ENCODE measurements around the gene FAM193B.
"Not testable (repeated sequence)": the region's sequence is repeated elsewhere in the genome, so short reads cannot be mapped to it uniquely, and the experiment has no call there.

The FAM193B gene

GRCh38 chr5:177486256-177486655 is 68.1 kb downstream of the FAM193B start:
- no peak for DNase-seq (ENCODE audit: low spot score)

GRCh38 chr5:177485753-177486152 is 68.6 kb downstream of the FAM193B start:
- DNase-seq (ENCODE audit: low spot score) = not testable (repeated sequence)

DNA sequence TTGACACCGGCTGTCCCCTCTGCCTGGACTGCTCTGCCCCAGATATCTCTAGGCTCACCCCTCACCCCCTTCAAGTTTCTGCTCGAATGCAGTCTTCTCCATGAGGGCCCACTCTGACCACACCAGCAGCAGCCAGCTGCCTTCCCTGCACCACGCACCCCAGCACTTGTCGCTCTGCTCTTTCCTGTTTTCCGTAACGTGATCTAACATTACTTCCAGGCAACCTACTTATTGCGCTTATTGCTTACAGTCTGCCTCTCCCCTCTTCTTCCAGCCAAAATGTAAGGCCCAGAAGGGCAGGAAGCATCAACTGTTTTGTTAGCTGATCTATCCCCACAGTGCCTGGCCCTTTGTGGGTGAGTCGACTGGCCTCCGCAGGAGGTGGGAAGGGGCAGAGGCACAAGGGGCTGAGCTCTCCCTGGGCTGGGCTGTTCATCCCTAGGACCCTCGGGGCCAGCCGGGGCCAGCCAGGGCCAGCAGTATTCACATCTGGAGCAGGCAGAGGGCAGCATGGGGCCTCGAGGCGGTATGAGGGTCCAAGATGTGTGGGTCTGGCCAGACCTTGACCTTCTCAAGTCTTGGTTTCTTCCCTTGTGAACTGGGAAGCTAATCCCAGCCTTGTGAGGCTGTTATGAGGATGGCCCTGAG is 69.3 kb downstream of the FAM193B start:
- no peak for DNase-seq (ENCODE audit: low spot score)

DNA sequence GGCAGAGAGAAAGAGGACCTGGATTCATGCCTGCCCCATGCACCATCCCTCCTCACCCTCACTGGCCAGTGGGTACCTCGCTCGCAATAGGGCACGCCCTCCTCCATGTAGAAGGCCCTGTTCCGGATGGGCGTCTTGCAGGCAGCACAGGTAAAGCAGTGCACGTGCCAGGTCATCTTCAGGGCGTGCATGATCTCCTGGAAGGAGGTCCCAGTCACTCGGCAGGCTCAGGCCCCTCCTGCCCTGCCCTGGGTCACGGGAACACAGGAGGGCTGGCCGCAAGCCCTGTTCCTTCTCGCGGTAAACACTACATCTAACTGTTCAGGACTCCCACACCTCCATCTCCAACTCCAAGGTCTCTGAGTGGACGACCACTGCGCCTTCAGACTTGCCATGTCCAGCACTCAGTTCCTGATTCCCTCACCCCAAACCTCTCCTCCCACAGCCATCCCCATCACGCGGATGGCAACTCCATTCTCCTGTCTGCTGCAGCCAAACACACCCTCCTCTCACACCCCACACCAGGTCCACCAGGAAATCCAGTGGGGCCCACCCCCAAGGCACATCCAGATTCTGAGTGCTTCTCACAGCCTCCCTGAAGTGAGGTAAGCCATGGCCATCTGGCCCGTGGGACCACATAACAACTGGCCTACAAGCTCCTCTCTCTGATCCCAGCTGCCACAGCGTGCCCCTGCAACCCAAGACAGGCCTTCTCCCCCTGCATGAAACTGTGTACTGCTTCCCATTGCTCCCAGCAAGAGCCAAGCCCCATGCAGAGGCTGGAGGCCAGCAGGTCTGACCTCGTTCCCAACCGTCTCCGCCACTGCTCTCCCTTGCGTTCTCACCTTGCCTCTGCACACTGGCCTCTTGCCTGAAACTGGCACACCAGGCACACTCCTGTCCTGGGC is 70.1 kb downstream of the FAM193B start:
- DNase-seq (ENCODE audit: low spot score) = no peak

- DNase-seq (ENCODE audit: low spot score) = no peak
These were observed 71.3 kb downstream of the FAM193B start for GRCh38 chr5:177483042-177483441.

DNA sequence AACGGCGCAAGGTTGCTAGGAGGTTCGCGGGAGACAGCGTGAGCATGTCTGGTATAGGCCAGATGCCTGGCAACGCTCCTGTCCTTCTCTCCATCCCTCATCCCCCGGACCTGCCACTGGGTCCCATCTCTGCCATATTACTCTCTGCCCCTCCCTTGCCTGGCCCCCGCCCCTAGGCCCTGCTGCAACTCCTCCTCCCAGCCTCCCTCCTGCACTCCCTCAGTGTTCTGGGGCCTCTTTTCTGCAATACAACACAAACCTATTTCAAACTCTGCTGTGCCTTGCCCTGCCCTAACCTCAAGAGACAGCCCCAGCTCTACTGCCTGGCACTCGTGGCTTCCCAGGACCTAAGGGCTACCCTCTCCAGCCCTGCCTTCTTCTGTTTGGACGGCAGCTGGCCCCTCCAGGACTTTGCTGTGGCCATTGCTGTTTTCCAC is 72.0 kb downstream of the FAM193B start:
- no peak for DNase-seq (ENCODE audit: low spot score)

GRCh38 chr5:177479774-177480173 is 74.6 kb downstream of the FAM193B start:
- no peak for DNase-seq (ENCODE audit: low spot score)

GRCh38 chr5:177478711-177479646 is 75.4 kb downstream of the FAM193B start:
- DNase-seq (ENCODE audit: low spot score) = peak; percentile 64

- DNase-seq (ENCODE audit: low spot score) = no peak
These were observed 76.5 kb downstream of the FAM193B start for GRCh38 chr5:177477701-177478477.

- DNase-seq (ENCODE audit: low spot score) = no peak
These were observed 77.7 kb downstream of the FAM193B start for GRCh38 chr5:177476531-177477233.

GRCh38 chr5:177475563-177476427 is 78.6 kb downstream of the FAM193B start:
- no peak for DNase-seq (ENCODE audit: low spot score)

GRCh38 chr5:177474846-177475562 is 79.4 kb downstream of the FAM193B start:
- DNase-seq (ENCODE audit: low spot score) = no peak

- no peak for DNase-seq (ENCODE audit: low spot score)
These were observed 80.3 kb downstream of the FAM193B start for GRCh38 chr5:177474002-177474476.

DNA sequence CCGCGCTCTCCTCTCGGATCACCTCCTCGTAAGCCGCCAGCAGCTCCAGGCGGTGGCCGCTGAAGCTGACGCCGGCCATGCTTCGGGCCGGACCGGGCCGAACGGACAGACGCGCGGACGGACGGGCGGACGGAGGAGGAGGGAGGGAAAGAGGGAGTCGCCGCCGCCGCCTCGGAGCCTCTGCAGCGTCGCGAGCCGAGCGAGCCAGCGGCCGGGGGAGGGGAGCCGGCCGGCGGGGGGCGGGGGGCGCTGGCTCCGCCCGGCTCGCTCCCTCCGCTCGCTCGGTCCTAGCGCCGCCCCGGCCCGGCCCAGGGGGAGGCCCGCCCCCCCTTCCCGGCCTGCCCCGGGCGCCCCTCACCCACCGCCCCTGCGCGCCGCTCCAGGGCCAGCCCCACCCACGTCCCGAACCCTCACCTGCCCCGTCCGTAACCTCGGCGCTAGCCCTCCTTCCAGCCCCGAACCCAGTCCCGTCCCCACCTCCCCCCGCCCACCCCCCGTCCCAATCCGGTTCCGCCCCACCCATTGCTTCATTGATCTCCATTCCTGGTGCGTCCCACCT is 80.8 kb downstream of the FAM193B start, which contains the start of gene DBN1:
Gene DBN1 (minus strand): TSS at position 192 of the 559 bp plus-strand sequence. CDS start 113 bp downstream, at position 79.
- no peak for DNase-seq (ENCODE audit: low spot score)

DNA sequence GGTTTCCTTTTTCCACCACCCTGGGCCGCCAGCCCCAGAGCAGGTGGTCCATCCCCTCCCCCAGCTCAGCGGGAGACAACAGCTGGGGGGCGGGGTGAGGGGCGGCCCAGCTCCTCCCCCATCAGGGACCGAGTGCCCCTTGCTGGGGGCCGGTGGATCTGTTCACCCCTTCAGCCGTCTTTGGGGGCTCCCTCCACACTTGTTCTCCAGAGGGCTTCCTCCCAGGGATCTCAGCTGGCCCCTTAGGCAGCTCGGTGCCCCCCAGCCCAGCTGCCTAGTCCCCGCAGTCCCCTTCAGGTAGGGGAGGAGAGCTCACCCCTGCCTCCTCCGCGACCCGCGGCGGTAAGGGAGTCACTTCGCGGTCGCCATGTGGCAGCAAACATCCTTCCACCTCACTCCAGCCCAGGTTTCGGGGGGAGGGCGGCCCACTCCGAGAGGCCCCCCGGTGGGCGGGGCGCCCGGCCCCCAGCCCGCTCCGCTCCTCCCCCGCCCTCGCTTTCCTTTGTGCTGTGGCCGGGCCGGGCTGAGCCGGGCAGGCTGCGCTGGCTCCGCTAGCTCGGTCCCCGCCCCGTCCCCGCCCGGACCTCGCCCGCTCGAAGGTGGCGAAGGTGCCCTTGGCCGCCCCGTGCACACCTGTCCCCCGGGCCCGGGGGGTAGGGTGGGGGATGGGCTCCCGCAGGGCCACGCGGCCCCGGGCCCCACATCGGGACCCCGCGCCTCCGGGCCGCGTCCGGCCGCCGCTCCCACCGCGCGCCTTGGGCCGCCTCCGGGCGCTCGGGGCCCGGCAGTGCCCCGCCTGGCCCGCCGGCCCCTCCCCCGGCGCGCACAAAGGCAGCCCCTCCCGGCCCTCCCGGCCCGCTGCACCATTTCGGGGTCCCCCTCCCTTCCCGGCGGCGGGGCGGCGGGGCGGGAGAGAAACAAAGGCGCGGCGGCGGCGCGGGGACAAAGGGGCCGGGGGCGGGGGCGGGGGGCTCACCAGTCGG is 81.6 kb downstream of the FAM193B start:
- no peak for DNase-seq (ENCODE audit: low spot score)

DNA sequence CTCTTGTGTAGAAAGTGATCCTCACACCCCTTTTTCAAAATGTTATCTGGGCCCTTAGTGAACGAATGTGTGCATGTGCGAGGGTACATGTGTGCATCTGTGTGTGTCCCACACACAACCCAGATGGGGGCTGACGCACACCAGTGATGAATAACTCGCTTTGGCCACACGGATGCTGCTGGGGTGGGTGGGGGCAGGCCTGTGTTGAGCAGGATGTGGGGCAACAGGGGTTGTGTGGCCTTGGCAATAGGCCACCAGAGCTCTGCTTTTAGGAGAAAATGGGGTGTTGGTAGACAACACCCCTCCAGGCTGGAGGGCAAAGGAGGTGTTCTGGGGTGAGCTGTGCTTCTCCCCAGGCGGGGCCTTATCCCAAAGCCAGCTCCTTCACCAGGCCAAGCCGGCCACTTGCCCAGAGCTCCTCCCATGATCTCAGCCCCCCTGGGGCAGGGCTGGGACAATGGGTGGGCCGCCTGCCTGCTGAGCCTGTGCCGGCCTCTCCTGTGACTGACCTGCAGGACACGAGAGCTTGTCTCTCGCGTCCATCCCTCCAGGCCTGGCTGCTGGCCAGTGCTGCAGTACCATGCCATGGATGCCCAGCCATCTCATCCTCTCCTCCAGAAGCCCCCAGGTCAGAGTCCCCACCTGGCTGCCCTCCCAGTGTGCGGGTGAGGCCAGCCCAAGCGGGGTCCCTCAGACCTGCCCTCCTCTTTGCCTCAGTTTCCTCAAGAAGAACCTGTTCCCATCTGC is 82.6 kb downstream of the FAM193B start:
- no peak for DNase-seq (ENCODE audit: low spot score)

Measured in hematopoietic multipotent progenitor cell treated with erythropoietin and hydrocortisone succinate and interleukin-3 and kit ligand, for 17 days (in vitro differentiated cells).